Measurements from ENCODE around the gene IPO4.

Gene IPO4

DNA sequence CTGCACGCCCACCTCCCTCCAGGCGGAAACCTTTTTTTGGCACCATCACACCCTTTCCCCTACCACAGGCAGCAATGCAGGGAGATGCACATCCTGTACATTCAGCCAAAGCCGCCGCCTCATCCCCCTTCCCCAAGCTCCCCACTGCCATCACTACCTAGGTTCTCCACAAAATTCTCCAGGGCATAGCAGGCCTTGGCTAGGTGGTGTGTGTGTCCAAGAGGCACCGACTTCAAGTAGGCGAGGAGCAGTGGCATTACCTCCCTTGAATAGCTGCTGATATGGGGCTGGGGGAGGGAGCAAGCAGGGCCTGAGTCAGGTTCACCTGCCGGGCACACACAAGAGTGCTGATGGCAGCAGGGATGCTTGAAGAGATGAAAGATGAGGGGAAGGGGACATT, 3.6 kb downstream of the IPO4 start:
- H3K27ac ChIP-seq = no peak overlapping the region
- TF ChIP-seq ZFX (IDR thresholded peaks at IDR 0.05) (no peak), CTCF (conservative IDR thresholded peaks at IDR 0.05) (no peak)

DNA sequence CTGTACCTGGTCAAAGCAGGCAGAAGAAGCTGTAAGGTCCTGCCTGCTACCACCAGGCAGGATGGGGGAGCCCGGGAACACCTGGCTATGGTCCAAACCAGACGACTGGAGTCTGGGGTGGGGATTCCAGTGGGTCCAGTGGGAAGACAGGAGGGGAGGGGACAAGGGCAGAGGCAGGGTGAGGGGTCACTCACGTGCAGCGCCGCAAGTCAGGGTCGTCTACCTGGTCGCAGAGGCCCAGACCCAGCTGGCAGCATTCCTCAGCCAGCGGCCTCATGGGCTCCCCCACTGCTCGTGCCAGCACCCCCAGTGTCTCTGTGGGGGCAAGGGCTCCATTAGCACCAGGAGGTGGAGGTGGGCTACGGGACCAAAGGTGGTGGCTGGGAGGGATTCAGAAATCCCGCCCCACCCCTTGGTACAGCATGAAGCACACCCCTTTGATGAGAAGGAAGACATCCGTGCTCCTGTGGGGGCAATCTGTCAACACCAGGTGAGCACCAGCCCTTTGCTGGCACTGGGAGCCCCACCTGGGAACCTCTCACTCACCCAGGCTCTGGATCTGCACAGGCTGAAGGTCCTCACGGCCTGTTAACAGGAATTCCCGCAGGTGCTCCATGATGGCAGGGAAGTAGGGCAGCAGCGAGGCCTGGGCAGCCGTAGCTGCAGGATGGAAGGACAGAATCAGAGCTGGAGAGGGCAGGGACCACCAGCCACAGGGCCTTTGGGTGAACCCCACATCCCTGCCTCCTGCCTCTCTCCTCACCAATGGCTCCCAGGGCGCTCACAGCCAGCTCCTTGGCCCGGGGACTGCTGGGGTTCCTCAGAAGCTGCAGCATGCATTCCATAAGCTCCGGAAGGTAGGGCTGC, 4.3 kb downstream of the IPO4 start:
- H3K27ac ChIP-seq = no peak overlapping the region
- TF ChIP-seq CTCF (conservative IDR thresholded peaks at IDR 0.05) (no peak), ZFX (IDR thresholded peaks at IDR 0.05) (no peak)

GRCh38 chr14:24183014-24183481, 5.6 kb downstream of the IPO4 start:
- no peak overlapping the region for H3K27ac ChIP-seq

GRCh38 chr14:24182110-24182882, 6.3 kb downstream of the IPO4 start:
- H3K27ac ChIP-seq = no peak overlapping the region
- TF ChIP-seq ZFX (IDR thresholded peaks at IDR 0.05) (no peak), CTCF (conservative IDR thresholded peaks at IDR 0.05) (no peak)

More at GRCh38 chr14:24183014-24183481, 5.6 kb downstream of the IPO4 start:
- TF ChIP-seq CTCF (conservative IDR thresholded peaks at IDR 0.05) (no peak), ZFX (IDR thresholded peaks at IDR 0.05) (no peak)

DNA sequence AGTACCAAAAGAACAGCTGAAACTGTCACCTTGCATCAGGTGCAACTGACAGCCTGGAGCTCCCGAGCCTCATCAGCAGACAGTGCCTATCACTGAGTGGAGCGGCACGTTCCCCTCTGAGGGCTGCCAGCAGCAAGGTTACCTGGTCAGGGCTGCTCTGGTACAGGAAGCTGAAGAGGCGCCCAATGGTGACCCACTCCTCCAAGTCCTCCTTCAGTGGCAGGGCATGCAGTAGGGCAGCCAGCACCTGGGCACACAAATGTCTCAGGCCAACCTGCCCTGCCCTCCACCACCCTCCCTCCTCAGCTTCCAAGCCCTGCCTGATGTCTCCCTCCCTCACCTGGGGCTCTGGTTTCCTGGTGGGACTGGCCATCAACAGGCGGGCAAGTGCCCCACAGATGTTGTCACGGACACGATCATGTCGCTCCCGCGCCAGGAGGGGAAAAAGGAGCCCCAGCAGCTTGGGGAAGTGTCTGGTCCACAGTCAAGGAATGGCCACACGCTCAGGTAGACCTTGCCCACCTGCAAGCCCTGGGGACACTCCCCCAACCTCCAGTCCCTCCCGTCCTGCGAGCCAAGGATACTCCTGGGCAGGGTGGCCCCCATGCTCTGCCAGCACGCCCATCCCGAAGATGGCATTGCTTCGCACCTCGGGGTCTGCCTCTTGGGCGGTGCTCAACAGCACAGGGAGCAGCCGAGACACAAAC, 7.1 kb downstream of the IPO4 start:
- no peak overlapping the region for H3K27ac ChIP-seq
- TF ChIP-seq ZFX (IDR thresholded peaks at IDR 0.05) (no peak), CTCF (conservative IDR thresholded peaks at IDR 0.05) (no peak)

- H3K27ac ChIP-seq = no peak overlapping the region
- no peak for TF ChIP-seq ZFX (IDR thresholded peaks at IDR 0.05)
- TF ChIP-seq CTCF (conservative IDR thresholded peaks at IDR 0.05) = no peak
These were observed 8.4 kb downstream of the IPO4 start for GRCh38 chr14:24179961-24180796.

Data from C4-2B (cell line).